Stomach (tissue), 9 donors: ENCODE results near the gene OXSM. TPM values are rescaled to one million over a fixed set of nuclear protein-coding genes. Genes with fewer than 3 reads are reported as not detected.

Experiments used
- DNase-seq, 2 donors: peaks; one replicate each; pipeline versions ENCODE4 v3.0.0 to v3.0.0-alpha.2; 2013 to 2019
- H3K27ac ChIP-seq, 5 donors: fragments of 200-600 bp in 4 of 5; sonication (generic) in 4 of 5; one replicate each; pipeline ENCODE4 v1.5.1; 2013 to 2019; ENCODE audit warnings: mild to moderate bottlenecking in 1 of 5, moderate library complexity in 1 of 5
- H3K27me3 ChIP-seq, 3 donors: fragments of 200-600 bp; sonication (generic); one replicate each; pipeline ENCODE4 v1.5.1; 2017 to 2019; ENCODE audit warnings: mixed run types in 1 of 3
- H3K36me3 ChIP-seq, 4 donors: fragments of 200-600 bp; sonication (generic); 1 replicate in 3 of 4; 2 replicates in 1 of 4; pipeline ENCODE4 v1.5.1; 2016 to 2019
- H3K4me1 ChIP-seq, 4 donors: fragments of 200-600 bp; sonication (generic); one replicate each; pipeline ENCODE4 v1.5.1; 2016 to 2019
- H3K4me3 ChIP-seq, 4 donors: fragments of 200-600 bp; sonication (generic) in 3 of 4; one replicate each; pipeline ENCODE4 v1.5.1; 2016 to 2019; ENCODE audit warnings: mild to moderate bottlenecking in 1 of 4
- H3K9me3 ChIP-seq, 4 donors: fragments of 200-600 bp; sonication (generic); one replicate each; pipeline ENCODE4 v1.5.1; 2016 to 2019
- CTCF ChIP-seq, 7 experiments: fragments of 450-650 bp in 4 of 7; fragments of 200-600 bp in 3 of 7; sonication (generic) in 3 of 7; IDR thresholded peaks; one replicate each; pipeline ENCODE4 v1.5.1; 2016 to 2019; ENCODE audit warnings: antibody characterized with exemption in 7 of 7, control low read depth in 2 of 7, mild to moderate bottlenecking in 1 of 7
- EP300 ChIP-seq: sonication (generic); formaldehyde crosslinking; IDR thresholded peaks from one replicate; pipeline ENCODE4 v1.6.1; 2017; ENCODE audit warnings: antibody characterized with exemption
- POLR2A ChIP-seq, 4 donors: fragments of 450-650 bp; IDR thresholded peaks; one replicate each; pipeline ENCODE4 v1.6.1; 2016; ENCODE audit warnings: antibody characterized with exemption in 4 of 4, control low read depth in 2 of 4, mild to moderate bottlenecking in 1 of 4, moderate library complexity in 1 of 4
- POLR2AphosphoS5 ChIP-seq, 3 donors: sonication (generic); formaldehyde crosslinking; IDR thresholded peaks; one replicate each; pipeline ENCODE4 v1.6.1; 2016; ENCODE audit warnings: antibody characterized with exemption in 3 of 3
- WGBS, 5 donors: extraction: QIAGEN DNeasy Blood & Tissue Kit in 3 of 5; methylation state at CpG; one replicate each; pipeline versions ENCODE4 v1.1.5 to v1.1.7; 2013 to 2018; 5-methylcytosine and 5-hydroxymethylcytosine counted together
- intact Hi-C: fragments of 100-400 bp; cut with DNase I; formaldehyde crosslinking; loops from one replicate; pipeline ENCODE4 v1.15.1; 2023; ENCODE audit warnings: low total_unique reads
- polyA plus RNA-seq, 3 donors: library from polyadenylated mRNA; stranded (reverse); fragments of 200-250 nt; gene quantifications; one replicate each; pipeline ENCODE4 v1.2.3, GENCODE V29; 2013
- total RNA-seq, 5 donors: library from RNA; depleted of rRNA; stranded (reverse); fragments of >200 nt; gene quantifications; one replicate each; pipeline versions ENCODE4 v1.1.0 to v1.2.3, GENCODE V29; 2014 to 2016
- donor health status: healthy with polysubstance abuse.
- donor health status: Bipolar disorder and iron deficiency.
- donor health status: healthy.

Gene OXSM
- total and polyA plus RNA-seq, 8 donors: 0.58 to 89.3 (median 8.8) TPM; not detected in 1

- Histone ChIP-seq H3K27me3 (no peaks in the 10 kb centered on the region), H3K9me3 (no peaks in the 10 kb centered on the region), H3K4me1 (peaks cover 0 to 5% (median 0%) of the 10 kb centered on the region in 4 donors), H3K4me3 (no peak overlapping the region), H3K27ac (no peak overlapping the region), H3K36me3 (no peaks in the 10 kb centered on the region)
- intact Hi-C loops: no loop called here
- TF ChIP-seq POLR2A (IDR thresholded peaks at IDR 0.05): no peak
- TF ChIP-seq POLR2AphosphoS5 (IDR thresholded peaks at IDR 0.05): no peak
- no peak for TF ChIP-seq CTCF (IDR thresholded peaks at IDR 0.05)
- TF ChIP-seq EP300: no peak
- peak in 1 of 2 donors; percentile 66 for DNase-seq
Observed at GRCh38 chr3:25820366-25820765, 30.5 kb downstream of the OXSM start.

GRCh38 chr3:25820816-25821486 is 31.1 kb downstream of the OXSM start:
- no peak overlapping the region for H3K27ac ChIP-seq
- TF ChIP-seq POLR2A (IDR thresholded peaks at IDR 0.05) (no peak), POLR2AphosphoS5 (IDR thresholded peaks at IDR 0.05) (no peak), CTCF (IDR thresholded peaks at IDR 0.05) (no peak), EP300 (no peak)
- intact Hi-C loops: no loop called here
- no peak overlapping the region for H3K4me3 ChIP-seq
- no peaks in the 10 kb centered on the region for H3K27me3 ChIP-seq
- DNase-seq: no peak
- H3K36me3 ChIP-seq: no peaks in the 10 kb centered on the region
- no peaks in the 10 kb centered on the region for H3K9me3 ChIP-seq
- peaks cover 0 to 5% (median 0%) of the 10 kb centered on the region in 4 donors for H3K4me1 ChIP-seq
- WGBS, 5 donors: 47 to 67% (median 61%) methylated on average over 4 of the region's 4 CpGs

- intact Hi-C loops: no loop called here
- H3K27me3 ChIP-seq: no peaks in the 10 kb centered on the region
- WGBS, 5 donors: 69 to 90% (median 71%) methylated on average over 4 of the region's 4 CpGs
- H3K4me3 ChIP-seq: no peak overlapping the region
- H3K36me3 ChIP-seq: no peaks in the 10 kb centered on the region
- H3K4me1 ChIP-seq: peaks cover 0 to 5% (median 0%) of the 10 kb centered on the region in 4 donors
- TF ChIP-seq CTCF (IDR thresholded peaks at IDR 0.05) (no peak), EP300 (no peak), POLR2AphosphoS5 (IDR thresholded peaks at IDR 0.05) (no peak), POLR2A (IDR thresholded peaks at IDR 0.05) (no peak)
- DNase-seq: no peak
- no peak overlapping the region for H3K27ac ChIP-seq
- H3K9me3 ChIP-seq: no peaks in the 10 kb centered on the region
Observed at GRCh38 chr3:25821746-25822573, 32.1 kb downstream of the OXSM start.

- Histone ChIP-seq H3K9me3 (no peaks in the 10 kb centered on the region), H3K36me3 (no peaks in the 10 kb centered on the region), H3K4me3 (no peak overlapping the region), H3K27me3 (no peaks in the 10 kb centered on the region), H3K27ac (no peak overlapping the region), H3K4me1 (peaks cover 0 to 5% (median 0%) of the 10 kb centered on the region in 4 donors)
- intact Hi-C loops: no loop called here
- no peak for TF ChIP-seq CTCF (IDR thresholded peaks at IDR 0.05)
- TF ChIP-seq POLR2AphosphoS5 (IDR thresholded peaks at IDR 0.05): no peak
- TF ChIP-seq EP300: no peak
- no peak for TF ChIP-seq POLR2A (IDR thresholded peaks at IDR 0.05)
- 87 to 94% (median 88%) methylated on average over 3 of the region's 3 CpGs for WGBS, 5 donors
- DNase-seq: no peak
Observed at GRCh38 chr3:25823314-25823713, 33.4 kb downstream of the OXSM start.
